HepG2 (cell line): ENCODE data around the gene ERCC6. TPM values are rescaled to one million over a fixed set of nuclear protein-coding genes. Genes with fewer than 3 reads are reported as not detected.

Experiments
- ATAC-seq: fragments of 200-7000 bp; cut with Tn5 transposase; 3 replicates; pipeline ENCODE4 v1.9.1; 2020; ENCODE audit warnings: mild to moderate bottlenecking, moderate library complexity
- BruUV-seq: library from RNA; stranded (reverse); fragments of 400-500 nt; replicated peaks from 2 replicates; lab custom pipeline; 2021; lab: Mats Ljungman, UMichigan
- CTCF ChIA-PET: fragments of 300-600 bp; formaldehyde crosslinking; extraction: SDS; loops from one replicate; lab custom pipeline; 2021; ENCODE audit warnings: low total read pairs, inconsistent platforms, low intra/inter-chr PET ratio; lab: Yijun Ruan, JAX
- POLR2A ChIA-PET: fragments of 350-600 bp; sonication (Branson Sonifier 250); formaldehyde crosslinking; loops from one replicate; lab custom pipeline; 2020; ENCODE audit warnings: antibody characterized with exemption, inconsistent platforms; lab: Yijun Ruan, JAX
- DNase-seq: peaks from one replicate; pipeline ENCODE4 v3.0.0-alpha.2; 2015; ENCODE audit warnings: low spot score
- FAIRE-seq: peaks from 3 replicates; lab custom pipeline; 2011; peaks lifted over from hg19 to GRCh38; lab: Jason Lieb, UNC
- H2AFZ ChIP-seq: one replicate; pipeline ENCODE4 v1.6.1; 2011; ENCODE audit warnings: low read length, inconsistent platforms
- H3K27ac ChIP-seq: fragments of 300-600 bp; 3 replicates; pipeline ENCODE4 v1.8.0; 2011; ENCODE audit warnings: mixed run types, mild to moderate bottlenecking, mixed read lengths, low read length, inconsistent platforms; ENCODE audit not compliant: insufficient read depth; ENCODE audit errors: extremely low read length
- H3K27me3 ChIP-seq, 2 experiments: fragments of 200-600 bp in 1 of 2; 2 replicates in 1 of 2; 3 replicates in 1 of 2; pipeline versions ENCODE4 v1.6.0 to v1.8.0; 2011; ENCODE audit warnings: low read length in 2 of 2, mild to moderate bottlenecking in 2 of 2, moderate library complexity in 2 of 2, inconsistent platforms in 1 of 2; ENCODE audit not compliant: insufficient read depth in 2 of 2, control insufficient read depth in 1 of 2
- H3K36me3 ChIP-seq, 2 experiments: fragments of 200-600 bp in 1 of 2; replicated peaks in 1 of 2; 2 replicates in 1 of 2; 3 replicates in 1 of 2; pipeline versions ENCODE4 v1.5.1 to v1.8.0; 2011; ENCODE audit warnings: low read length in 2 of 2, inconsistent platforms in 1 of 2; ENCODE audit not compliant: insufficient read depth in 2 of 2, control insufficient read depth in 1 of 2
- H3K4me1 ChIP-seq: 2 replicates; pipeline ENCODE4 v1.5.1; 2012; ENCODE audit warnings: low read length, inconsistent platforms; ENCODE audit not compliant: insufficient read depth
- H3K4me2 ChIP-seq: 2 replicates; pipeline ENCODE4 v1.6.0; 2011; ENCODE audit warnings: low read depth, low read length, inconsistent platforms
- H3K4me3 ChIP-seq, 3 experiments: fragments of 200-600 bp in 1 of 3; sonication (generic), shearing (Covaris generic) in 1 of 3; replicated peaks in 1 of 3; 2 replicates each; pipeline ENCODE4 v1.5.1; 2011 to 2016; ENCODE audit warnings: low read length in 3 of 3, inconsistent platforms in 2 of 3, low read depth in 2 of 3, mild to moderate bottlenecking in 2 of 3, control low read depth in 1 of 3, mixed read lengths in 1 of 3; ENCODE audit not compliant: insufficient read depth in 1 of 3
- H3K79me2 ChIP-seq: one replicate; pipeline ENCODE4 v1.6.1; 2011; ENCODE audit warnings: low read length, inconsistent platforms; ENCODE audit not compliant: insufficient read depth
- H3K9ac ChIP-seq: 2 replicates; pipeline ENCODE4 v1.6.0; 2011; ENCODE audit warnings: mild to moderate bottlenecking, low read depth, low read length, inconsistent platforms; ENCODE audit not compliant: insufficient read depth
- H3K9me3 ChIP-seq: 2 replicates; pipeline ENCODE4 v1.5.1; 2012; ENCODE audit warnings: mild to moderate bottlenecking, low read length
- H4K20me1 ChIP-seq: 2 replicates; pipeline ENCODE4 v1.6.0; 2011; ENCODE audit warnings: inconsistent platforms, mild to moderate bottlenecking, low read length, moderate library complexity; ENCODE audit not compliant: insufficient read depth
- KMT2B ChIP-seq: IDR thresholded peaks from 2 replicates; pipeline ENCODE4 v1.6.1; 2016; ENCODE audit warnings: missing genetic modification reagents, missing compliant biosample characterization
- NCOA5 ChIP-seq: sonication (generic); formaldehyde crosslinking; IDR thresholded peaks from 2 replicates; pipeline ENCODE4 v1.4.0; 2020; ENCODE audit warnings: missing genetic modification reagents
- ZNF792 ChIP-seq: IDR thresholded peaks from 2 replicates; pipeline ENCODE4 v1.6.1; 2016
- WGBS: methylation state at CpG from one replicate; pipeline ENCODE4 v1.1.6; 2017; ENCODE audit warnings: low lambda C conversion rate; 5-methylcytosine and 5-hydroxymethylcytosine counted together
- in situ Hi-C: cut with HindIII; loops from 2 replicates; pipeline ENCODE4 v1.10.0; 2017; ENCODE audit warnings: low pct_unique_long_range_greater_than_20kb; ENCODE audit not compliant: extremely low pct_ligation_motif_present
- intact Hi-C: fragments of 100-400 bp; cut with micrococcal nuclease; formaldehyde crosslinking; loops from one replicate; pipeline ENCODE4 v1.10.0; 2022; ENCODE audit not compliant: unreplicated experiment
- polyA plus RNA-seq, 8 experiments: library from polyadenylated mRNA; depleted of rRNA in 3 of 8; stranded (reverse) in 7 of 8; unstranded in 1 of 8; fragments of >200 nt; fragmentation: Illumina TruSeq in 4 of 8; extraction: Trizol in 4 of 8; gene quantifications; 2 replicates each; pipeline versions ENCODE4 v1.2.1 to v1.2.3, GENCODE V29; 2011 to 2016; ENCODE audit warnings: low read depth in 4 of 8, missing spikeins in 1 of 8, mixed read lengths in 1 of 8; ENCODE audit not compliant: insufficient read depth in 1 of 8
- total RNA-seq, 5 experiments: library from RNA; depleted of rRNA; stranded (reverse); fragments of >200 nt; fragmentation: Illumina TruSeq; extraction: Trizol; gene quantifications; 2 replicates each; pipeline ENCODE4 v1.2.3, GENCODE V29; 2016; ENCODE audit warnings: low read depth in 1 of 5
- TF ChIP-seq, protein P1 (sequence below): sonication (generic); formaldehyde crosslinking; IDR thresholded peaks from 2 replicates; pipeline ENCODE4 v1.5.0; 2020; ENCODE audit warnings: mild to moderate bottlenecking, missing genetic modification reagents
- TF ChIP-seq, protein P2 (sequence below): sonication (generic); formaldehyde crosslinking; conservative IDR thresholded peaks from 2 replicates; pipeline ENCODE4 v1.8.1; 2023; ENCODE audit warnings: missing genetic modification reagents

Gene ERCC6
- total and polyA plus RNA-seq, 2 of the 13 experiments (the other 11 are each of a cell fraction or from before 2014, with no cell fraction given): 5.1 to 9.8 TPM

DNA sequence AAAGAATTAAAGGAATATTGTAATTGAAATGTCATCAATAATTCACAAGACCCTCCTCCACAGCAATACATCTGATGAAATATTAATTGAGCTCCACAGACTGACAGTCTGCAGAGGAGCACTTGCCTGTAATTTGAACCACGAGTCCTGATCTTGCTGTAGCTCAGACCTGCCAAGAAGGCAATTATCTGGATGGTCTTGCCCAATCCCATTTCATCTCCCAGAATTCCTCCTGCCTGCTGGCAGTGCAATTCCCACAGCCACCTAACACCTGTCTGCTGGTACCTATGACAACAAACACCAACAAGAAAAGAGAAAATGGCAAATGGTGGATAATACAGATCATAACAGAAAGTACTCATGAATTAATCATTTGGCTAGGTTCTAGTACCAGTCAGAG is 38.5 kb downstream of the ERCC6 start:
- DNase-seq: no peak
- no peak for ATAC-seq
- POLR2A ChIA-PET: no interaction called here

DNA sequence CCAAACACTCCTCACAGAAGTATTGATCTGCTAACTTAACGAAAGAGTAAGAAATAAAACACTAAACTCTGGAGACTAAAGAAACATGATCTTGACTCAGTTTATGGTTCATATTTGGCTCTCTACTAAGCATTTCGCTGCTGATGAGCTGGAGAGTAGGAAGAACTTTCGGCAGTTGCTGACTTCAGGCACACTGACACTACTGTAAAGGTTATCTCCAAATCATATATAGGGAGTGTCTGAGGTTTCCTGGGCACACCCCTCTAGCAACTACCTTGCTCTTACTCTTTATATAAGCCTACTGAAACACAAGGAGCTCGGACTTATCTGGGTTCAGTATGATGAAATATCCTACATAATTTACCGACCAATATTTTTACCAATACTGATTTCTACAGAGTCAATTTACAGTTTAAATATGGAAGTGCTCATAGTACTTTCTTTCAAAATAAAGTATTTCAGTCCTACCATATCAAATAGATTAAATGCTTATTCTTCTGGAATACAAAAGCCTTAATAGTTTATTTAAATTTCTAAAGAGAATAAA is 39.5 kb downstream of the ERCC6 start:
- Histone ChIP-seq H3K4me1 (no peaks in the 10 kb centered on the region), H3K9ac (no peak overlapping the region), H3K79me2 (no peaks in the 10 kb centered on the region), H4K20me1 (no peaks in the 10 kb centered on the region), H2AFZ (no peak overlapping the region), H3K36me3 (peaks cover 0 to 5% of the 10 kb centered on the region in 2 experiments; a peak in 2 of 5 replicates), H3K4me3 (no peak overlapping the region), H3K27me3 (no peaks in the 10 kb centered on the region), H3K9me3 (no peaks in the 10 kb centered on the region), H3K27ac (no peak overlapping the region), H3K4me2 (no peak overlapping the region)
- 92% methylated on average over 5 of the region's 5 CpGs for WGBS
- intact Hi-C loops: no loop called here
- no peak for TF ChIP-seq KMT2B (CRISPR knock-in tag)
- TF ChIP-seq, protein P1, sequence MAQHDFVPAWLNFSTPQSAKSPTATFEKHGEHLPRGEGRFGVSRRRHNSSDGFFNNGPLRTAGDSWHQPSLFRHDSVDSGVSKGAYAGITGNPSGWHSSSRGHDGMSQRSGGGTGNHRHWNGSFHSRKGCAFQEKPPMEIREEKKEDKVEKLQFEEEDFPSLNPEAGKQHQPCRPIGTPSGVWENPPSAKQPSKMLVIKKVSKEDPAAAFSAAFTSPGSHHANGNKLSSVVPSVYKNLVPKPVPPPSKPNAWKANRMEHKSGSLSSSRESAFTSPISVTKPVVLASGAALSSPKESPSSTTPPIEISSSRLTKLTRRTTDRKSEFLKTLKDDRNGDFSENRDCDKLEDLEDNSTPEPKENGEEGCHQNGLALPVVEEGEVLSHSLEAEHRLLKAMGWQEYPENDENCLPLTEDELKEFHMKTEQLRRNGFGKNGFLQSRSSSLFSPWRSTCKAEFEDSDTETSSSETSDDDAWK (CRISPR knock-in tag): no peak
- TF ChIP-seq, protein P2, sequence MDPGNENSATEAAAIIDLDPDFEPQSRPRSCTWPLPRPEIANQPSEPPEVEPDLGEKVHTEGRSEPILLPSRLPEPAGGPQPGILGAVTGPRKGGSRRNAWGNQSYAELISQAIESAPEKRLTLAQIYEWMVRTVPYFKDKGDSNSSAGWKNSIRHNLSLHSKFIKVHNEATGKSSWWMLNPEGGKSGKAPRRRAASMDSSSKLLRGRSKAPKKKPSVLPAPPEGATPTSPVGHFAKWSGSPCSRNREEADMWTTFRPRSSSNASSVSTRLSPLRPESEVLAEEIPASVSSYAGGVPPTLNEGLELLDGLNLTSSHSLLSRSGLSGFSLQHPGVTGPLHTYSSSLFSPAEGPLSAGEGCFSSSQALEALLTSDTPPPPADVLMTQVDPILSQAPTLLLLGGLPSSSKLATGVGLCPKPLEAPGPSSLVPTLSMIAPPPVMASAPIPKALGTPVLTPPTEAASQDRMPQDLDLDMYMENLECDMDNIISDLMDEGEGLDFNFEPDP (CRISPR knock-in tag): no peak
- POLR2A ChIA-PET: no interaction called here
- DNase-seq (no peak), ATAC-seq (no peak), FAIRE-seq (no peak)
- CTCF ChIA-PET: no interaction called here
- no TSS peak for BruUV-seq
- in situ Hi-C loops: no loop called here

More for the DNA sequence above, 38.5 kb downstream of the ERCC6 start:
- H3K4me2 ChIP-seq: no peak overlapping the region
- H3K79me2 ChIP-seq: no peaks in the 10 kb centered on the region
- no peaks in the 10 kb centered on the region for H3K9me3 ChIP-seq
- intact Hi-C loops: no loop called here
- BruUV-seq: no TSS peak
- no peak overlapping the region for H3K27ac ChIP-seq
- in situ Hi-C loops: no loop called here
- no peaks in the 10 kb centered on the region for H4K20me1 ChIP-seq
- H3K4me1 ChIP-seq: no peaks in the 10 kb centered on the region
- CTCF ChIA-PET: no interaction called here
- no peak overlapping the region for H2AFZ ChIP-seq
- no peak overlapping the region for H3K4me3 ChIP-seq
- TF ChIP-seq ZNF792 (CRISPR knock-in tag): no peak
- TF ChIP-seq NCOA5 (CRISPR knock-in tag): no peak
- no peak overlapping the region for H3K9ac ChIP-seq
- H3K27me3 ChIP-seq: no peaks in the 10 kb centered on the region
- WGBS: 100% methylated on average over 1 of the region's 1 CpG
- no peak for FAIRE-seq
- peaks cover 0 to 5% of the 10 kb centered on the region in 2 experiments; a peak in 2 of 5 replicates for H3K36me3 ChIP-seq
